Measurements from ENCODE around the gene MAN2A1.
A peak's percentile ranks its signal among the peaks of the same experiment; 100 is the strongest.

The MAN2A1 gene

GRCh38 chr5:109681763-109682162, 8.0 kb upstream of the MAN2A1 start:
- DNase-seq (ENCODE audit: low read depth in 2 of 2) = no peak

GRCh38 chr5:109682383-109682782, 7.3 kb upstream of the MAN2A1 start:
- DNase-seq (ENCODE audit: low read depth in 2 of 2) = no peak

GRCh38 chr5:109685916-109686315, 3.8 kb upstream of the MAN2A1 start:
- no peak for DNase-seq (ENCODE audit: low read depth in 2 of 2)

- DNase-seq (ENCODE audit: low read depth in 2 of 2) = no peak
Observed at GRCh38 chr5:109688630-109688969, 1.1 kb upstream of the MAN2A1 start.

- peak; percentile 24 to 71 for DNase-seq (ENCODE audit: low read depth in 2 of 2)
Observed at GRCh38 chr5:109688970-109689739, 572 bp upstream of the MAN2A1 start.

- peak; percentile 8 to 33 for DNase-seq (ENCODE audit: low read depth in 2 of 2)
Observed at GRCh38 chr5:109690242-109690974, 681 bp downstream of the MAN2A1 start.

- DNase-seq (ENCODE audit: low read depth in 2 of 2) = peak; percentile 17 to 36
Observed at GRCh38 chr5:109690975-109691574, 1.3 kb downstream of the MAN2A1 start.

- no peak for DNase-seq (ENCODE audit: low read depth in 2 of 2)
Observed at GRCh38 chr5:109691996-109692395, 2.3 kb downstream of the MAN2A1 start.

GRCh38 chr5:109692852-109693251, 3.1 kb downstream of the MAN2A1 start:
- DNase-seq (ENCODE audit: low read depth in 2 of 2) = no peak

- DNase-seq (ENCODE audit: low read depth in 2 of 2) = no peak
Observed at GRCh38 chr5:109693535-109694400, 4.0 kb downstream of the MAN2A1 start.

GRCh38 chr5:109694451-109694891, 4.7 kb downstream of the MAN2A1 start:
- DNase-seq (ENCODE audit: low read depth in 2 of 2) = no peak

- no peak for DNase-seq (ENCODE audit: low read depth in 2 of 2)
Observed at GRCh38 chr5:109695005-109695926, 5.5 kb downstream of the MAN2A1 start.

GRCh38 chr5:109697339-109697738, 7.6 kb downstream of the MAN2A1 start:
- no peak for DNase-seq (ENCODE audit: low read depth in 2 of 2)

- no peak for DNase-seq (ENCODE audit: low read depth in 2 of 2)
Observed at GRCh38 chr5:109700516-109701153, 10.9 kb downstream of the MAN2A1 start.

GRCh38 chr5:109701252-109701651, 11.5 kb downstream of the MAN2A1 start:
- no peak for DNase-seq (ENCODE audit: low read depth in 2 of 2)

- no peak for DNase-seq (ENCODE audit: low read depth in 2 of 2)
Observed at GRCh38 chr5:109701792-109702191, 12.1 kb downstream of the MAN2A1 start.

- DNase-seq (ENCODE audit: low read depth in 2 of 2) = no peak
Observed at GRCh38 chr5:109703166-109703565, 13.4 kb downstream of the MAN2A1 start.

GRCh38 chr5:109703829-109704228, 14.1 kb downstream of the MAN2A1 start:
- DNase-seq (ENCODE audit: low read depth in 2 of 2) = no peak

- DNase-seq (ENCODE audit: low read depth in 2 of 2) = no peak
Observed at GRCh38 chr5:109704282-109704952, 14.7 kb downstream of the MAN2A1 start.

GRCh38 chr5:109705596-109705995, 15.9 kb downstream of the MAN2A1 start:
- DNase-seq (ENCODE audit: low read depth in 2 of 2) = no peak

Measured in stimulated activated CD8-positive, alpha-beta memory T cell treated with anti-CD3 and anti-CD28 coated beads, Interleukin-7, amount 100 ng/mL, for 4 hours (primary cell).